GM21526 (cell line): Measurements from ENCODE around the gene DIPK1B.

Source experiments
- ATAC-seq: cut with Tn5 transposase; IDR thresholded peaks from one replicate; pipeline ENCODE4 v1.9.1; 2021; ENCODE audit warnings: moderate library complexity; ENCODE audit not compliant: unreplicated experiment, low FRiP score

The DIPK1B gene

DNA sequence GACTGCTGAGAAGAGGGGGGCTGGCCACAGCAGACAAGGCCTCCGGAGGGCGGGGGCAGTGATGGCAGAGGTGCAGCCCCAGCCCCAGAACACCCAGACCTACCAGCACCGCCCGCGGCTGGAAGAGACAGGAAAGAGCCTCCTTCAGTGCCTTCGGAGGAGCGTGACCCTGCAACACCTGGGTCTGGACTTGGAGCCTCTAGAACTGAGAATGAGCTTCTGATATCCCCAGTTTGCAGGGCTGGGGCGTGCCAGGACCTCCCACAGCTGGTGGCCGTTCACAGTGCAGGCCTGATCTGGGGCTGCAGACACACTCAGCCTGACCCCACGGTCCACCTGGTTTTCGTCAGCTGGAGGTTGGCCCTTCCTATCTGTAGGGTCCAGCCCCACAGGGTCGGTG, 21.2 kb downstream of the DIPK1B start:
- no peak for ATAC-seq

DNA sequence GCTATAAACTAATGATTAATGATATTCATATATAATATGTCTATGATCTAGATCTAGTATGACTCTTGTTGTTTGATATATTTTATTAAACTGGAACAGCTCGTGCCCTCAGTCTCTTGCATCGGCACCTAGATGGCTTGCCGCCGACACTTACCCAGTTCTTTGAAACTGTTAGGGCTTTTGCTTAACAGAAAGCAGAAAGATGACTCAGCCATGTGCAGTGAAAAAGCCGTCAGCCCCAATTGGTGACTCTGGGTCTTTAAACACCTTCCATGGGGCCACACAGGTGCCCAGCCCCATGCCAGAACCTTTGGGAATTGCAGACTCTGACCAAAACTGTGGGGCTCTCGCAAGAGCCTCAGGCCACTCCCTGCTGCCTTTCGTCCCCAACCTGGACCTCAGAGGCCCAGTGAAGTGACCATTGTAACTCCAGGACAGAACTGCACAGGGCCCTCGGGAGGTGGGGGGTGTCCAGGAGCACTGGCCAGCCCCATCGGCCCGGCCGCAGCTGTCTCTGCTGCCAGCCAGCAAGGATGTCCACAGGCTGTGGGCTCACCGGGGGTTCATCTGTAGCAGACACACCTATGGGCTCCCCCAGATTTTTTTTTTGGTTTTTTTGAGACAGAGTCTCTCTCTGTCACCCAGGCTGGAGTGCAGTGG, 22.6 kb downstream of the DIPK1B start:
- ATAC-seq, result no peak

GRCh38 chr9:136735812-136736480, 23.6 kb downstream of the DIPK1B start:
- no peak for ATAC-seq

DNA sequence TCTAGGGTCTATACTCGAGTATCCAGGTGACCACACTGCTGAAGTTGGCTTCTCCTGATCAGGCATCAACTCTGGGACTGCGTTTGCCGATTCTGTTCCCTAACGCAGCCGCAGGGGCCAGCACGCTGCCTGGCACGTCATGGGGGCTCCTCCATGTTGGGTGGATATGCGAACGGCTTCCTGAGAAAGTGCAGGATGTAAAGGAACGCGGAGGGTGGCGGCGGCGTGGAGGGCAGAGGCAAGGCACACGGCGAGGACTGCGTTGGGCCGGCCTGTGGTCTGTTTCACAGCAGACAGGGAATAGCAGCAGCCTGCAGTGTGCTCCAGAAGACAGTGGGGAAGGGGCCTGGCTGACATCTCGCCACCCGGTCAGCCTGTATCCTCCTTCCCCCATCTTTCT, 26.6 kb downstream of the DIPK1B start:
- ATAC-seq, result no peak

DNA sequence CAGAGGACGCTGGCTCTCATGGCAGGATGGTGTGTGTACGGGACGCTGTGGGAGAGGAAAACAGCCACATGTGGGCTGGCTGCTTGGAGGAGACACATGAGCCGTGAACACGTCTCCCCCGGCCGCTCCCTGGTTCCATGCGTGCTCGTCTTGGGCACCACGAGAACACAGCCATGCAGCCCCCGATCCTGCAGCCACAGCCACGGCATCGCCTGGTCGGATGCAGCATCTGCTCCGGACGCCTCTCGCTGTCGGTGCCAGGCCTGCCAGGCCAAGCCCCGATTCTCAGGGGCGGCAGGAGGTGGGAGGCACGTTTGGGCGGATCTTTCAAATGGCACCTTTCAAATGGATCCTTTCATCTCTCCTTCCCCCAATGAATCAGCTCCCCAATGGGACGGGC, 27.1 kb downstream of the DIPK1B start:
- ATAC-seq, result no peak

DNA sequence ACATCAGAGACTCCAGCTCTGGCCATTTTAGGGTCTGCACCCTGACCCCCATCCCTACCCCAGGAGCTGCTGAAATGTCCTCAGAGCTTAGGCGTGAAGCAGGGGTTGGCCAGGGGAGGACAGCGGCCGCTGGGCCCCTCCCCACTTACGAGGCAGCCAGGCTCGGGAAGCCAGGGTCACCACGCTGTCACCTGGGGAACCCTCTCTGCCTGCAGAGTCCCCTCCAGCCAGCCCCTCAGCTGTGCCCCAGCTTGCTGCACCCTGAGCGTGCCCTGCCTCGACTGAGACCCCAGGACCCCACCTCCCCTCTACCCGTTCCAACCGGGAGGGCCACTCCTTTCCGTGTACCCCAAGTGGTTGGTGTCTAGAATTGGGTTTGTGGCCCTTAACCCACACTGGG, 27.7 kb downstream of the DIPK1B start:
- no peak for ATAC-seq

GRCh38 chr9:136740491-136740890, 28.1 kb downstream of the DIPK1B start:
- ATAC-seq, result no peak

- ATAC-seq, result no peak
These were observed 28.9 kb downstream of the DIPK1B start for GRCh38 chr9:136740971-136741882.

- no peak for ATAC-seq
These were observed 29.7 kb downstream of the DIPK1B start for GRCh38 chr9:136741883-136742571.

DNA sequence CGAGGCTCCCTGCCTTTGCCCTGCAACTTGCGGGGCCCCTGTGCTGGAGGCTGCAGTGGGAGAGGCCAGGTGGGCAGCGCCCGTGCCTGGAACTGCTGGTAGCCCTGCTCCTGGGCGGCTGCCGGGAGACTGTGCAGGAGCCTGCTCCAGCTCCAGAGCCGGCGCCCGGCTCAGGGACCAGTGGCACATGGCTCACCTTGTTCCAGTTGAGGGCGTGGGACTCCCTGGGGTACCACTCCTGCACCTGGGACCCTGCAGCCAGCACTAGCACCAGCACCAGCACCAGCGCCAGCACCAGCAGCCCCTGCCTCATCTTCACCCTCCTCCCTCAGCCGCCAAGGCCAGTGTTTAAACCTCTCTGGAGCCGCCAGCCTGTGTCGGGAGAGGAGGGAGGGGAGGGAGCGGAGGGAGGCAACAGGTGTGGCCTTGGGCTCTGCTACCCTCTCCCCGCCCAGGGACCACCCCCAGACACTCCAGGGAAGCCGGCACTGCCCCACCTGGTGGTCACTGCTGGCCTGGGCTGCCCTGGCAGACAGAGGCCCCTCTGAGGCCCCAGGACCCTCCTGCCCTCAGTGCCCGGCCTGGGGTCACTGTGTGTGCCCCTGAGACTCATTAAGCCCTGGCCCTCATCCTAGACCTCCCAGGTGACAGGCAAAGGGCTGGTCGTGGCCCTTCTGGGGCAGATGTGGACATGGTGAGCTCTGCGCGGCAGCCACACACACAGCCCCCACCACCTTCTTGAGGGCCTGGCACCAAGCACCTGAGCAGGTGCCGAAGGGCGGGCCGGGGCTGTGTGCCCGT, 30.4 kb downstream of the DIPK1B start, which contains the start of gene LCN10:
Gene LCN10, minus strand, starts transcription at position 350 of the 801 bp plus-strand sequence. Its CDS starts 37 bp downstream, at position 313.
- ATAC-seq, result no peak

GRCh38 chr9:136743639-136744211, 31.4 kb downstream of the DIPK1B start:
- no peak for ATAC-seq

GRCh38 chr9:136744773-136745172, 32.4 kb downstream of the DIPK1B start:
- no peak for ATAC-seq

DNA sequence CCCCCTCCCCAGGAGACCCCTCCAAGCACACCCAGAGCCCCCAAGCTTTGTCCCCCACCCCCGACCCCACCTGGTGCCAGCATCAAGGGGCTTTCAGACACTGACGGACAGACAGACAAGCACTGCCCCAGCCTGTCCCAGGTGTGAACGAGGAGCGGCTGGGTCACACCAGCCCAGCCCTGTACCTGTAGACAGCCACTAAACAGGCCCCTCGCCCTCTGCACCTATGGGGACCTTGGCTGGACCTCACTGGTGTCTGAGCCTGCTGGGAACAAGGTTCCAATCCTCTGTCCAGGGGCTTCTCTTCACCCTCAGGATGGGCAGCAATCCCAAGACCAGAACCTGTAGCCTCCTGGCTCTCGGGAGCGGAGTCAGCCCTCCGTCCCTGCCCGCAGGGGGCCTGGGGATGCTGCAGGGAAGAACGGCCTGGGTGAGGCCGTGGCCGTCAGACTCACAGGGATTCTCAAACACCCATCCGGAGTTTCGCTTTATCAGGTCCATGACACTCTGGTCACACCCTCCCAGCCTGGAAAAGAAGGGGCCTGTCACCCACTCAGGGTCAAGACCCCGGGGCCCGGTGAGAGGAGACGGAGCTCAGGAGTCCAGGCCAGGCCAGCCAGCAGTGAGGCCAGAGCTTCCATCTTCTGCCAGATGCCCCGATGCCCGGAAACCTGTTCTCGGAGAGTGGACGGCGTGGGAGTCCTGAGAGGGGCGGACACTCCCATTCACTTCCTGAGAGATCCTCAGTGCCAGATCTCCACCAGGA, 33.2 kb downstream of the DIPK1B start:
- ATAC-seq, result no peak

GRCh38 chr9:136746155-136746490, 33.8 kb downstream of the DIPK1B start:
- no peak for ATAC-seq

DNA sequence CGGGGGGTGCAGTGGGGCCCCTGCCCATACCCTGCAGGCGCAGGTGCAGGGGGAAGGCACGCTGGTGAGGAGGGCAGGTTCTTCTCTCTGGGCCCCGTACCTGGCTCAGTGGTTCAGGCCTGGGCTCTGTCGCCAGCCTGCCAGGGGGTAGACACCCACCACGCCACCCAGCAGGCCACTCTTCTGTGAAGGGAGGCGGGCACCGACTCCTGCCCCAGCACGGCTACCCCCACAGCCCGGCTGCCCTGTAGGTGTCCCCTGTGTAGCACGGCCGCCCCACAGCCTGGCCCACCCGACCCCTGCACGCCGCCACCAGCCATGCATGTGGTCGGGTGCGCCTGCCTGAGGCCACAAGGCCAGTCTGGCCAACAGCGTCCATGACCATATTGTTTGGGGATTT, 34.2 kb downstream of the DIPK1B start:
- ATAC-seq, result no peak

- no peak for ATAC-seq
These were observed 35.0 kb downstream of the DIPK1B start for GRCh38 chr9:136747161-136748060.

DNA sequence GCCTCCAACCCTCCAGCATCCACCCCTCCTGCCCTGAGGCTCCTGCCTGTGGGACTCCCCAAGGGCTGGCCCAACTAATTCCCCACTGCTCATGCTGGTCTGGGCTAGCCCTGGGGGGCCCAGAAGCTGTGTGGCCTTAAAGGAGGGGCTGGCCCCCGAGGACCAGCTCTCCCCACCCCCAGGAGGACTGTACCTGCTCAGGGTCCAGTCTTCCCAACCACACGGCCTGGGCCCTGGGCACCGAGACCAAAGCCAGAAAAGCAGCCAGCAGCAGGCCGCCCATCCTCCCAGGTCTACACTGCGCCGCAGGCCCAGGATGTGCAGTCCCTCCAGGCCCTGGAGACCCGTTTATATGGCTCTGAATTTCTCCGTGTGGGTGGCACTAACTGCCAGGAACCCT, 35.8 kb downstream of the DIPK1B start, which contains the start of gene LCN6:
Gene LCN6, minus strand, starts transcription at position 325 of the 400 bp plus-strand sequence. Its CDS starts 42 bp downstream, at position 283.
- ATAC-seq, result no peak
